ENCODE measurements around the gene RBM47.

DNA sequence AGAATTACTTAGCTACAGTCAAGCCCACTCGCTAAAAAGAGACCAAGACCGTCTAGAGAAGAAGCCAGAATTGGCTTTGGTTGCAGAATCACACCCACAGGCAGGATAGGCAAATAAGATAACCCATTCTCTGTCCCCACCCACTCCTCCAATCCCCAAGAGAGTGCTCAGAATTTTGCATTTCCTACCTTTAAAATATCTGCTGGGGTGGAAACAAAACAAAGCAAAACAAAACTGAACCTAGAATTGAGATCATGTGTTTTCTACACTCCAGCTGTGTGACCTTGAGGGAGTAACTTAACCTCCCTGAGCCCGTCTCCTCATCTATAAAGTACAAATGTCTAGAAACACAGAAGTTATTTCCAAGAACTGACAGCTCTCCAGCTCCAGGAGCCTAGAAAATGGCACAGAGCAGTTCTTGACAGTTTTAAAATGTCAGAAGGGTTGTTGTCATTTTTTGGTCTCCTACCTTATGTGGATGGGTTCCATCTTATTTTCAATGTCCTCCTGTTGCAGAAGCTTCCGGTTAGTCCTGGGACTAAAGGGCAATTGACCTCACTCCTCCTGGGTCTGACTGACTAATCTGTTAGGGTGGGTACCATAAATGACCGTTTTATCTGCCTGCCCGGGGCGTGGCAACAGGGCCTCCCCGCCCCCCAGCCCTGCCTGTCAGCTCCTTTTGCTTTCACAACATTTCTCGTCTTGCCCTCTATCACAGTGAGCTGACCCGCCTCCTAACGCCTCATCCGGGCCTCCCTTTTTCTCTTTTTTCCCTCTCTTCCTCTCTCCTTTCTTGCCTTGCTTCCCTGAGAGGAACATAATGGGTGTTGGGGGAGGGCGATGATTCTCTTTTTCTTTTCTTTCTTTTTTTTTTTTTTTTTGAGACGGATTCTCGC, 114.0 kb downstream of the RBM47 start:
- TF ChIP-seq, protein P1, sequence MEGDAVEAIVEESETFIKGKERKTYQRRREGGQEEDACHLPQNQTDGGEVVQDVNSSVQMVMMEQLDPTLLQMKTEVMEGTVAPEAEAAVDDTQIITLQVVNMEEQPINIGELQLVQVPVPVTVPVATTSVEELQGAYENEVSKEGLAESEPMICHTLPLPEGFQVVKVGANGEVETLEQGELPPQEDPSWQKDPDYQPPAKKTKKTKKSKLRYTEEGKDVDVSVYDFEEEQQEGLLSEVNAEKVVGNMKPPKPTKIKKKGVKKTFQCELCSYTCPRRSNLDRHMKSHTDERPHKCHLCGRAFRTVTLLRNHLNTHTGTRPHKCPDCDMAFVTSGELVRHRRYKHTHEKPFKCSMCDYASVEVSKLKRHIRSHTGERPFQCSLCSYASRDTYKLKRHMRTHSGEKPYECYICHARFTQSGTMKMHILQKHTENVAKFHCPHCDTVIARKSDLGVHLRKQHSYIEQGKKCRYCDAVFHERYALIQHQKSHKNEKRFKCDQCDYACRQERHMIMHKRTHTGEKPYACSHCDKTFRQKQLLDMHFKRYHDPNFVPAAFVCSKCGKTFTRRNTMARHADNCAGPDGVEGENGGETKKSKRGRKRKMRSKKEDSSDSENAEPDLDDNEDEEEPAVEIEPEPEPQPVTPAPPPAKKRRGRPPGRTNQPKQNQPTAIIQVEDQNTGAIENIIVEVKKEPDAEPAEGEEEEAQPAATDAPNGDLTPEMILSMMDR (conservative IDR thresholded peaks at IDR 0.05; ENCODE audit: low read depth, low read length): no peak
- no peak for TF ChIP-seq EZH2 (IDR thresholded peaks at IDR 0.05; ENCODE audit: borderline replicate concordance, low read depth, low read length, poor library complexity, severe bottlenecking)
